ENCODE results near the gene ANKRD33. TPM values are rescaled to one million over a fixed set of nuclear protein-coding genes. Genes with fewer than 3 reads are reported as not detected.

Gene ANKRD33
- total and polyA plus RNA-seq, 2 of the 4 experiments (the other 2 are of a cell fraction): under 0.01 to 0.03 TPM

GRCh38 chr12:51917746-51918453, 30.0 kb downstream of the ANKRD33 start:
- no TSS peak for BruUV-seq (replicated peaks)
- Histone ChIP-seq H3K4me3 (ENCODE audit: insufficient read depth, low read depth, low read length) (no peak overlapping the region), H2BK20ac (ENCODE audit: low read depth, low read length) (no peak overlapping the region), H3K9me3 (ENCODE audit: control insufficient read depth, insufficient read depth, low read length) (no peaks in the 10 kb centered on the region), H3K9me1 (ENCODE audit: insufficient read depth, low read length) (peaks cover 21% of the 10 kb centered on the region), H3K9ac (ENCODE audit: low read depth, low read length) (no peak overlapping the region), H2BK15ac (ENCODE audit: low read depth, low read length) (no peak overlapping the region), H3K79me1 (ENCODE audit: low read depth in 1 of 2, low read length in 2 of 2) (peaks cover 0 to 5% of the 10 kb centered on the region in 2 experiments; a peak in 1 of 4 replicates), H3K36me3 (ENCODE audit: control insufficient read depth, insufficient read depth, low read length) (peaks cover 8% of the 10 kb centered on the region; the same call in 1 of the 2 replicates), H4K8ac (ENCODE audit: low read depth in 2 of 2, low read length in 2 of 2) (no peak overlapping the region), H3K14ac (replicated peaks; ENCODE audit: low read depth, low read length) (no peak overlapping the region), H3K23ac (ENCODE audit: low read depth, low read length) (0 out of 2 replicates have a peak overlapping the region, but pooled peaks have one; percentile 29), H3K4me1 (ENCODE audit: control insufficient read depth, insufficient read depth, low read length) (peaks cover 16% of the 10 kb centered on the region), H2AK5ac (ENCODE audit: low read depth, low read length) (no peak overlapping the region), H2AK9ac (replicated peaks; ENCODE audit: low read depth, low read length, poor library complexity) (no peak overlapping the region), H2BK120ac (ENCODE audit: low read depth, low read length) (no peak overlapping the region), H3K18ac (ENCODE audit: low read depth, low read length) (no peak overlapping the region), H4K91ac (ENCODE audit: insufficient read depth, low read depth, low read length) (no peak overlapping the region), H2BK5ac (ENCODE audit: low read depth, low read length, poor library complexity, severe bottlenecking) (no peak overlapping the region), H3K4ac (ENCODE audit: low read depth, low read length) (no peak overlapping the region), H2AFZ (replicated peaks; ENCODE audit: low read length, poor library complexity) (peak overlapping the region; percentile 60), H3K56ac (ENCODE audit: extremely low read depth, insufficient read depth, low read length) (no peak overlapping the region), H4K20me1 (ENCODE audit: insufficient read depth, low read length) (no peaks in the 10 kb centered on the region), H3K27ac (ENCODE audit: insufficient read depth, low read length) (no peak overlapping the region), H3K4me2 (ENCODE audit: low read depth, low read length) (no peak overlapping the region), H3K27me3 (ENCODE audit: control insufficient read depth, insufficient read depth, low read length) (no peaks in the 10 kb centered on the region), H4K5ac (ENCODE audit: low read depth, low read length) (no peak overlapping the region)
- POLR2A ChIA-PET (ENCODE audit: unreplicated experiment): no interaction called here
- ATAC-seq (ENCODE audit: low read depth) (no peak), DNase-seq (no peak)
- in situ Hi-C loops (cut with MboI; ENCODE audit: low sequenced_read_pairs): no loop called here
- WGBS, 2 experiments (ENCODE audit: extremely low coverage in 2 of 2, insufficient read length in 1 of 2): 29% methylated on average over 6 of the region's 16 CpGs; no CpG with 5 or more reads in 1 of the 2 experiments
- TF ChIP-seq NFE2L2 (IDR thresholded peaks at IDR 0.05; ENCODE audit: low read depth, low read length): no peak
- TF ChIP-seq RAD21 (IDR thresholded peaks at IDR 0.05; ENCODE audit: low read length): no peak
- no peak for TF ChIP-seq FOS (IDR thresholded peaks at IDR 0.05; ENCODE audit: low read depth, low read length)
- no peak for TF ChIP-seq MXI1 (IDR thresholded peaks at IDR 0.05; ENCODE audit: borderline replicate concordance, low read depth, low read length)
- TF ChIP-seq SMC3 (IDR thresholded peaks at IDR 0.05; ENCODE audit: low read depth, low read length): no peak
- no peak for TF ChIP-seq ELK1 (IDR thresholded peaks at IDR 0.05; ENCODE audit: borderline replicate concordance, low read depth, low read length)
- dilution Hi-C loops (cut with HindIII; ENCODE audit: low sequenced_read_pairs, unreplicated experiment): no loop called here
- CTCF ChIA-PET: no interaction called here
- intact Hi-C loops (cut with micrococcal nuclease): no loop called here

Measured in IMR-90 (cell line).